T-cell (primary cell): ENCODE data around the gene CCDC69. TPM values are rescaled to one million over a fixed set of nuclear protein-coding genes. Genes with fewer than 3 reads are reported as not detected.
"Not testable (repeated sequence)": the region's sequence is repeated elsewhere in the genome, so short reads cannot be mapped to it uniquely, and the experiment has no call there.

Experiments used
- ATAC-seq, 4 experiments: fragments of 200-7000 bp in 3 of 4; fragments of 150-1000 bp in 1 of 4; cut with Tn5 transposase; replicated peaks in 1 of 4; 1 replicate in 3 of 4; 2 replicates in 1 of 4; pipeline ENCODE4 v1.10.0; 2021; ENCODE audit warnings: moderate library complexity in 3 of 4, mild to moderate bottlenecking in 2 of 4, moderate number of reproducible peaks in 1 of 4
- CTCF ChIA-PET, 2 donors: fragments of 300-600 bp; sonication (Branson Sonifier 250); formaldehyde crosslinking; loops; one replicate each; lab custom pipeline; 2022; ENCODE audit warnings: antibody characterized with exemption in 2 of 2; lab: Charles Lee
- POLR2A ChIA-PET, 2 donors: fragments of 300-600 bp; sonication (Branson Sonifier 250); formaldehyde crosslinking; loops; one replicate each; lab custom pipeline; 2022; ENCODE audit warnings: antibody characterized with exemption in 2 of 2; lab: Charles Lee
- DNase-seq, 35 experiments: peaks; one replicate each; pipeline versions ENCODE4 v3.0.0 to v3.0.0-alpha.2; 2013 to 2023
- H3K27ac ChIP-seq: one replicate; pipeline ENCODE4 v1.5.1; 2013; ENCODE audit warnings: low read length
- H3K27me3 ChIP-seq, 2 experiments: replicated peaks in 1 of 2; 1 replicate in 1 of 2; 2 replicates in 1 of 2; pipeline versions ENCODE4 v1.6.1 to v1.7.0; 2013; ENCODE audit warnings: low read length in 1 of 2, mixed read lengths in 1 of 2; ENCODE audit not compliant: control insufficient read depth in 2 of 2, insufficient read depth in 2 of 2; ENCODE audit errors: extremely low read depth in 1 of 2
- H3K36me3 ChIP-seq, 2 donors: 1 replicate in 1 of 2; 2 replicates in 1 of 2; pipeline versions ENCODE4 v1.6.1 to v1.7.0; 2013; ENCODE audit warnings: low read length in 1 of 2; ENCODE audit not compliant: control insufficient read depth in 2 of 2, insufficient read depth in 1 of 2; ENCODE audit errors: extremely low read depth in 1 of 2
- H3K4me1 ChIP-seq, 2 experiments: 1 replicate in 1 of 2; 2 replicates in 1 of 2; pipeline versions ENCODE4 v1.6.1 to v1.7.0; 2013; ENCODE audit warnings: low read length in 2 of 2, mixed read lengths in 1 of 2; ENCODE audit not compliant: insufficient read depth in 2 of 2, control insufficient read depth in 1 of 2; ENCODE audit errors: extremely low read depth in 1 of 2
- H3K4me3 ChIP-seq, 2 donors: 1 replicate in 1 of 2; 2 replicates in 1 of 2; pipeline versions ENCODE4 v1.5.1 to v1.7.0; 2013; ENCODE audit warnings: mild to moderate bottlenecking in 2 of 2, low read length in 1 of 2, moderate library complexity in 1 of 2; ENCODE audit not compliant: control insufficient read depth in 1 of 2; ENCODE audit errors: extremely low read depth in 1 of 2
- H3K9me3 ChIP-seq: 2 replicates; pipeline ENCODE4 v1.7.0; 2013
- H3K27ac Mint-ChIP-seq, 2 donors: one replicate each; pipeline ENCODE4 v1.8.0; 2020 to 2021; ENCODE audit warnings: mild to moderate bottlenecking in 2 of 2, mixed read lengths in 2 of 2
- H3K27me3 Mint-ChIP-seq, 2 donors: one replicate each; pipeline ENCODE4 v1.8.0; 2021 to 2022; ENCODE audit warnings: mixed read lengths in 2 of 2
- H3K36me3 Mint-ChIP-seq: one replicate; pipeline ENCODE4 v1.8.0; 2021; ENCODE audit warnings: mixed read lengths
- H3K4me1 Mint-ChIP-seq, 3 donors: one replicate each; pipeline ENCODE4 v1.8.0; 2020 to 2022; ENCODE audit warnings: mixed read lengths in 3 of 3, mild to moderate bottlenecking in 1 of 3
- H3K4me3 Mint-ChIP-seq, 3 donors: one replicate each; pipeline ENCODE4 v1.8.0; 2020 to 2022; ENCODE audit warnings: mild to moderate bottlenecking in 3 of 3, mixed read lengths in 3 of 3, moderate library complexity in 3 of 3
- H3K9me3 Mint-ChIP-seq, 3 donors: one replicate each; pipeline ENCODE4 v1.8.0; 2020 to 2022; ENCODE audit warnings: mixed read lengths in 3 of 3
- WGBS: methylation state at CpG from one replicate; pipeline ENCODE4 v1.1.5; 2013; ENCODE audit warnings: missing lambda C conversion rate; ENCODE audit not compliant: insufficient coverage; 5-methylcytosine and 5-hydroxymethylcytosine counted together
- total RNA-seq, 35 experiments: library from RNA in 6 of 35; stranded (reverse) in 6 of 35; fragments of 120-200 nt in 1 of 35; gene quantifications; one replicate each; pipeline versions ENCODE4 v1.2.1 to v1.2.4 and lab custom pipeline; 2013 to 2026

CCDC69 gene
- total RNA-seq, 5 donors from 2014 or later (not counting 1 experiment from before 2014, with no cell fraction given) = 86.3 to 112 (median 93.5) TPM

GRCh38 chr5:151200913-151201595 lies 22.8 kb downstream of the CCDC69 start:
- 98% methylated on average over 5 of the region's 6 CpGs for whole genome bisulfite sequencing

GRCh38 chr5:151199581-151200185 lies 24.2 kb downstream of the CCDC69 start:
- peaks cover 52% of the 10 kb centered on the region for H3K36me3 Mint-ChIP-seq
- peaks cover 8 to 69% of the 10 kb centered on the region in 2 donors for H3K36me3 ChIP-seq
- H3K27ac ChIP-seq = no peak overlapping the region

More at GRCh38 chr5:151200913-151201595, 22.8 kb downstream of the CCDC69 start:
- no peaks in the 10 kb centered on the region for H3K9me3 Mint-ChIP-seq
- Histone ChIP-seq H3K36me3 (peaks cover 8 to 65% of the 10 kb centered on the region in 2 donors), H3K9me3 (no peaks in the 10 kb centered on the region), H3K4me1 (peaks cover 9 to 34% of the 10 kb centered on the region in 2 experiments), H3K4me3 (no peak overlapping the region), H3K27me3 (no peaks in the 10 kb centered on the region), H3K27ac (no peak overlapping the region)
- ATAC-seq (no peak), DNase-seq (no peak)
- H3K27ac Mint-ChIP-seq = peak overlapping the region; percentile 80 to 84
- H3K4me3 Mint-ChIP-seq = peak overlapping the region in 1 of 3 donors; percentile 36
- ChIA-PET CTCF (interaction anchor here (0.6 to 1.3 kb wide), 3 partner anchors 9 to 37 kb away, joined by 3 to 6 read pairs (median 3); no protein-coding TSS in a partner anchor), POLR2A (interaction anchor here in 1 of 2 donors (0.5 kb wide), 1 partner anchor 76 kb away, joined by 6 read pairs; no protein-coding TSS in a partner anchor)
- peaks cover 41 to 51% (median 50%) of the 10 kb centered on the region in 3 donors for H3K4me1 Mint-ChIP-seq
- H3K27me3 Mint-ChIP-seq = no peaks in the 10 kb centered on the region
- H3K36me3 Mint-ChIP-seq = peaks cover 47% of the 10 kb centered on the region

GRCh38 chr5:151198861-151199260 lies 25.0 kb downstream of the CCDC69 start:
- Mint-ChIP-seq H3K9me3 (no peaks in the 10 kb centered on the region), H3K4me3 (no peak overlapping the region), H3K27ac (peak overlapping the region; percentile 55 to 89), H3K4me1 (peaks cover 49 to 53% (median 49%) of the 10 kb centered on the region in 3 donors), H3K27me3 (no peaks in the 10 kb centered on the region), H3K36me3 (peaks cover 58% of the 10 kb centered on the region)
- ChIA-PET POLR2A (interaction anchor here in 1 of 2 donors (0.6 kb wide), 1 partner anchor 140 kb away, joined by 3 read pairs; no protein-coding TSS in a partner anchor), CTCF (interaction anchor here in 1 of 2 donors (1.0 kb wide), 1 partner anchor 25 kb away, joined by 4 read pairs; the partner anchor contains the start of gene CCDC69)
- H3K27me3 ChIP-seq = no peaks in the 10 kb centered on the region
- no peak overlapping the region for H3K4me3 ChIP-seq
- DNase-seq (no peak), ATAC-seq (no peak)
- peaks cover 3 to 69% of the 10 kb centered on the region in 2 donors for H3K36me3 ChIP-seq
- H3K27ac ChIP-seq = no peak overlapping the region
- 94% methylated on average over 2 of the region's 5 CpGs for WGBS
- H3K4me1 ChIP-seq = peaks cover 9 to 30% of the 10 kb centered on the region in 2 experiments
- H3K9me3 ChIP-seq = no peaks in the 10 kb centered on the region

More at GRCh38 chr5:151199581-151200185, 24.2 kb downstream of the CCDC69 start:
- CTCF ChIA-PET = interaction anchor here in 1 of 2 donors (0.5 kb wide), 1 partner anchor 28 kb away, joined by 3 read pairs; no protein-coding TSS in a partner anchor
- POLR2A ChIA-PET = interaction anchor here in 1 of 2 donors (0.5 kb wide), 1 partner anchor 716 kb away, joined by 3 read pairs; no protein-coding TSS in a partner anchor
- WGBS = no CpG with 5 or more reads among the region's 7 CpGs
- no peaks in the 10 kb centered on the region for H3K9me3 ChIP-seq
- Mint-ChIP-seq H3K9me3 (no peaks in the 10 kb centered on the region), H3K27me3 (no peaks in the 10 kb centered on the region), H3K4me3 (no peak overlapping the region), H3K27ac (peak overlapping the region; percentile 21 to 89), H3K4me1 (peaks cover 43 to 52% (median 50%) of the 10 kb centered on the region in 3 donors)
- DNase-seq (no peak), ATAC-seq (no peak)
- peaks cover 9 to 30% of the 10 kb centered on the region in 2 experiments for H3K4me1 ChIP-seq
- H3K4me3 ChIP-seq = no peak overlapping the region
- H3K27me3 ChIP-seq = no peaks in the 10 kb centered on the region

- H3K27ac ChIP-seq, H3K27me3 Mint-ChIP-seq, H3K9me3 Mint-ChIP-seq, DNase-seq, H3K9me3 ChIP-seq, POLR2A ChIA-PET, H3K4me3 ChIP-seq, H3K27me3 ChIP-seq, ATAC-seq, CTCF ChIA-PET, H3K4me3 Mint-ChIP-seq: not testable (repeated sequence)
- peak overlapping the region; percentile 73 to 85 for H3K27ac Mint-ChIP-seq
- 100% methylated on average over 4 of the region's 9 CpGs for WGBS
- peaks cover 68% of the 10 kb centered on the region for H3K36me3 Mint-ChIP-seq
- peaks cover 3 to 19% of the 10 kb centered on the region in 2 experiments for H3K4me1 ChIP-seq
- H3K4me1 Mint-ChIP-seq = peaks cover 47 to 55% (median 51%) of the 10 kb centered on the region in 3 donors
- H3K36me3 ChIP-seq = peaks cover 3 to 75% of the 10 kb centered on the region in 2 donors
Observed at GRCh38 chr5:151197291-151197600, 26.6 kb downstream of the CCDC69 start.

GRCh38 chr5:151196556-151197290 lies 27.2 kb downstream of the CCDC69 start:
- Histone ChIP-seq H3K4me1 (peaks cover 3 to 18% of the 10 kb centered on the region in 2 experiments), H3K4me3 (no peak overlapping the region), H3K27ac (peak overlapping the region; percentile 25), H3K36me3 (peaks cover 3 to 71% of the 10 kb centered on the region in 2 donors), H3K9me3 (peaks cover 4% of the 10 kb centered on the region), H3K27me3 (no peaks in the 10 kb centered on the region)
- Mint-ChIP-seq H3K9me3 (peaks cover 0 to 7% (median 2%) of the 10 kb centered on the region in 3 donors), H3K27ac (peak overlapping the region; percentile 73 to 85), H3K36me3 (peaks cover 73% of the 10 kb centered on the region), H3K4me1 (peaks cover 48 to 61% (median 52%) of the 10 kb centered on the region in 3 donors), H3K4me3 (no peak overlapping the region), H3K27me3 (no peaks in the 10 kb centered on the region)
- DNase-seq (no peak), ATAC-seq (peak; percentile 27 to 70 (median 36))
- ChIA-PET POLR2A (no interaction called here), CTCF (no interaction called here)
- 76% methylated on average over 4 of the region's 5 CpGs for WGBS
